ENCODE results near the gene SLC18A3.

Gene SLC18A3

GRCh38 chr10:49611166-49611815 lies 1.2 kb downstream of the SLC18A3 start:
- DNase-seq (ENCODE audit: low read depth in 4 of 4, low spot score in 1 of 4), result no peak

- no peak for DNase-seq (ENCODE audit: low read depth in 4 of 4, low spot score in 1 of 4)
Observed at GRCh38 chr10:49611816-49612512, 1.9 kb downstream of the SLC18A3 start.

- DNase-seq (ENCODE audit: low read depth in 4 of 4, low spot score in 1 of 4), result no peak
Observed at GRCh38 chr10:49612513-49613164, 2.5 kb downstream of the SLC18A3 start.

- DNase-seq (ENCODE audit: low read depth in 4 of 4, low spot score in 1 of 4), result no peak
Observed at GRCh38 chr10:49613165-49613881, 3.2 kb downstream of the SLC18A3 start.

GRCh38 chr10:49613882-49614241 lies 3.8 kb downstream of the SLC18A3 start, which contains the start of gene CHAT:
CHAT (plus strand) TSS chr10:49614037; CDS start chr10:49614190, 153 bp downstream.
- no peak for DNase-seq (ENCODE audit: low read depth in 4 of 4, low spot score in 1 of 4)

- DNase-seq (ENCODE audit: low read depth in 4 of 4, low spot score in 1 of 4), result no peak
Observed at GRCh38 chr10:49614242-49615198, 4.4 kb downstream of the SLC18A3 start.

- DNase-seq (ENCODE audit: low read depth in 4 of 4, low spot score in 1 of 4), result no peak
Observed at GRCh38 chr10:49615213-49615612, 5.1 kb downstream of the SLC18A3 start.

- DNase-seq (ENCODE audit: low read depth in 4 of 4, low spot score in 1 of 4), result no peak
Observed at GRCh38 chr10:49615721-49616120, 5.6 kb downstream of the SLC18A3 start.

GRCh38 chr10:49616421-49617101 lies 6.5 kb downstream of the SLC18A3 start:
- DNase-seq (ENCODE audit: low read depth in 4 of 4, low spot score in 1 of 4), result no peak

- DNase-seq (ENCODE audit: low read depth in 4 of 4, low spot score in 1 of 4), result no peak
Observed at GRCh38 chr10:49617121-49618020, 7.3 kb downstream of the SLC18A3 start.

- no peak for DNase-seq (ENCODE audit: low read depth in 4 of 4, low spot score in 1 of 4)
Observed at GRCh38 chr10:49618821-49619220, 8.7 kb downstream of the SLC18A3 start.

GRCh38 chr10:49619613-49620012 lies 9.5 kb downstream of the SLC18A3 start:
- no peak for DNase-seq (ENCODE audit: low read depth in 4 of 4, low spot score in 1 of 4)

- DNase-seq (ENCODE audit: low read depth in 4 of 4, low spot score in 1 of 4), result no peak
Observed at GRCh38 chr10:49620286-49620810, 10.2 kb downstream of the SLC18A3 start.

- no peak for DNase-seq (ENCODE audit: low read depth in 4 of 4, low spot score in 1 of 4)
Observed at GRCh38 chr10:49620841-49621378, 10.8 kb downstream of the SLC18A3 start.

GRCh38 chr10:49621561-49621960 lies 11.5 kb downstream of the SLC18A3 start:
- no peak for DNase-seq (ENCODE audit: low read depth in 4 of 4, low spot score in 1 of 4)

- DNase-seq (ENCODE audit: low read depth in 4 of 4, low spot score in 1 of 4), result no peak
Observed at GRCh38 chr10:49622426-49623425, 12.6 kb downstream of the SLC18A3 start.

GRCh38 chr10:49624629-49625028 lies 14.5 kb downstream of the SLC18A3 start:
- no peak for DNase-seq (ENCODE audit: low read depth in 4 of 4, low spot score in 1 of 4)

Measured in stimulated activated CD4-positive, alpha-beta T cell treated with anti-CD3 and anti-CD28 coated beads, Interleukin-1b, Interleukin-23, amount 100 ng/mL, for 24 hours (primary cell).